HG03460 (cell line): ENCODE results near the gene ADORA2A.
"Not testable (repeated sequence)": the region's sequence is repeated elsewhere in the genome, so short reads cannot be mapped to it uniquely, and the experiment has no call there.

Experiments
- ATAC-seq: cut with Tn5 transposase; IDR thresholded peaks from one replicate; pipeline ENCODE4 v1.9.1; 2021; ENCODE audit not compliant: unreplicated experiment

The ADORA2A gene

DNA sequence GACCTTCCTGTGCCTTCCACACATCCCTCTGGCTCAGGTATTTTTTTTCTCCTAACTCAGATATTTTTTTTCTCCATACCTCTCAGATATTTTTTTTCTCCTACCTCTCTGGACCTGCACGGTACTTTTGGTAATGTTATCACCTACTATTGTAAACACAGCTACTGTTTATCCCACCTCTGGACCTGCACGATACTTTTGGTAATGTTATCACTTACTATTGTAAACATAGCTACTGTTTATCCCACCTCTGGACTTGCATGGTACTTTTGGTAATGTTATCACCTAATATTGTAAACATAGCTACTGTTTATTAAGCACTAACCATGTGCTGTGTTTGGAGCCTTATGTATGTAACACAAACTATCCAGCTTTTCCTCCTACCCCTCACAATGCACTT is 55.6 kb downstream of the ADORA2A start:
- no peak for ATAC-seq

DNA sequence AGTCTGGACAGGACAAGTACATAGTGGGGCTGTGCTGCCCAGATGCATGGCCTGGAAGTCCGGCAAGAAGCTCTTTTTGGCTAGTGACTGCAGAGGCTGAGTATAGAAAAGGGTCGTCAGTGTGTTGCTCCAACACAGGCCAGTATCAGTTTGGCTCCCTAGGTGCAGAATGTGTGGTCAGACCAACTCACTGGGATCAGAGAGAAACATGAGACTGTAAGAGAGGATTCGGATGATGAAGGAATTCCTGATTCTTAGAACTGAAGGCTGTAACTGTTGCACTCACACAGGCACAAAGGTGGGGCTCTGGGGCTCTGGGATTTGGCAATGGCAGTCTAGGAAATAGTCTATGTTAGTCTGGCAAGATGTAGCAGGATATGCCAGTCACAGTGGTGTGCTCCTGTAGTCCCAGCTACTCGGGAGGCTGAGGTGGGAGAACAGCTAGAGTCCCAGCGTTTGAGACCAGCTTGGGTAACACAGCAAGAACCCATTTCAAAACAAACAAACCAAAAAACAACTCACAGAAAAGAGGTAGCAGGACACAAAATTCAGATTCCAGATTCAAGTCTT is 56.7 kb downstream of the ADORA2A start:
- no peak for ATAC-seq

DNA sequence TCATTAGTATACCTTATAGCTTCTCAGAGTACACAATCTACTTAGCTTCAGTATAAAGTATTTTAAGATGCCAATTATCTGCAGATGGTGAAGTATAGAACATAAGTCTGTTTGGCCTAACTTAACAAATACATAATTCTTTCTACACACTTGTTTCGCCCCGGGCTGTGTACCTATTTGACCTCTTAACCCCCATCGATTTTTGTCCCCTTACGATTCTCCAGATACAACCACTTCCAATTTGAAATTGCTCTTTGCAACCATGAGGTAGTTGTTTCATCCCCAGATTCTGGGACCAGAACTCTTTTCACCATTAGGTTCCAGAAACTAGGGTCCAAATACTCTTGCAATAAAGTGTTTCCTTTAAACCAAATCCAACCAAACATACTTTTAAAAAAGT is 57.8 kb downstream of the ADORA2A start:
- no peak for ATAC-seq

DNA sequence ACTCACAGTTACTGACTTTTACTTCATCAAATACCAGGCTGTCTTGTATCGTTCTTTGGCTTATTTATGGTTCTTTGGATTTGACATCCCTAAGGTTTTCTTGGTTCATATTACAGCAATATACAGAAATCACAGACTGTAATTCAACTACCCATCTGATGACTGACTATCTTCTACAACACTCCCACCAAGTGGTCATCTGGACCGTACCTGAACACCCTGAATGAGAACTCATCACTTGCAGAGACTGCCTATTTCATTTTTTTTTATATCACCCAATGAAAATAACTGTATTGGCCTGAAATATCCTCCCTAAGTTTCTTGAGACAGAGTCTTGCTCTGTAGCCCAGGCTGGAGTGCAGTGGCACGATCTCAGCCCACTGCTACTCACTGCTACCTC is 58.2 kb downstream of the ADORA2A start:
- no peak for ATAC-seq

DNA sequence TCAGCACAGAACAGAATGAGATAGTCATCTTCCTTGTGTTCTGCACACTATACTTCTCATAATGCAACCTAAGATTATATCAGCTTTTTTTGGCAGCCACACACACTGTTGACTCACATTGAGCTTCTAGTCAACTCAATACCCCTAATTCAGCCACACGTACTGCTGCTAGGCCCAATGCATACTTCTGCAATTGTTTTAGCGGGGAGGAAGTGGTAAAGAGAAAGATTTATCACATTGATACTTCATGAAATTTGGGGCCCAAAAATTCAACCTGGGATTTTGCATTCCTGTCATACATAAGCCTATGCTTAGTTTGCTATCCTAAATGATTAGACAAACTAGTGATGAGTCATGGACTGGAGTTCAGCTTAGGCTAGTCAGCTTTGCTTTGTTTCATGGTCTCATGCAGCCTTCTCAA is 59.1 kb downstream of the ADORA2A start:
- no peak for ATAC-seq

DNA sequence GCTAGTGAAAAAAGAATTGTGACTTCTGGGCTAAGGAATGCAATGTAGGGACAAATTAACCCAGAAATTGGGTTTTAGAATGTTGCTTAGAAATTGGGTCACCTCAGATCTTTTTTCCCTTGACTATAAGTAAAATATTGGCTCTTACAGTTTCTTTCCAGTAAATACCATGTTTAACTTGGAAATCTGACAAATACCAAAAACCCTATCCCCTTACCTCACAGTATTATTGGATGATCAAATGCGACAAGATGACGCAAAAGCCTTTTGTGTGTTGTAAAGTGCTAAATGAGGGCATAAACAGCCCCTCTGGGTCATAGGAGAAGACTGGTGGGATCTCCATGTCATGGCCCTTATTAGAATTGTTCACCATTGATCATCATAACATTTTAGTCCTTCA is 61.6 kb downstream of the ADORA2A start:
- no peak for ATAC-seq

DNA sequence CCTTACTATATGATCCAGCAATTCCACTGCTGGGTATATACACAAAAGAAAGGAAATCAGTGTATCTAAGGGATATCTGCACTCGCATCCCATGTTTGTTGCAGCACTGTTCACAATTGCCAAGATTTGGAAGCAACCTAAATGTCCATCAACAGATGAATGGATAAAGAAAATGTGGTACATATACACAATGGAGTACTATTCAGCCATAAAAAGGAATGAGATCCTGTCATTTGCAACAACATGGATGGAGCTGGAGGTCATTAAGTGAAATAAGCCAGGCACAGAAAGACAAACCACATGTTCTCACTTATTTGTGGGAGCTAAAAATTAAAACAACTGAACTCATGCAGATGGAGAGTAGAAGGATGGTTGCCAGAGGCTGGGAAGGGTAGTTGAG is 62.0 kb downstream of the ADORA2A start:
- ATAC-seq, result not testable (repeated sequence)
